Measurements from ENCODE around the gene RFX5.
A peak's percentile ranks its signal among the peaks of the same experiment; 100 is the strongest.
"Not testable (repeated sequence)": the region's sequence is repeated elsewhere in the genome, so short reads cannot be mapped to it uniquely, and the experiment has no call there.

RFX5 gene

GRCh38 chr1:151362308-151363155 lies 15.5 kb upstream of the RFX5 start:
- DNase-seq (ENCODE audit: low spot score) = no peak

GRCh38 chr1:151361883-151362282 lies 14.8 kb upstream of the RFX5 start:
- no peak for DNase-seq (ENCODE audit: low spot score)

- no peak for DNase-seq (ENCODE audit: low spot score)
Measured at GRCh38 chr1:151356696-151357095, 9.6 kb upstream of the RFX5 start.

GRCh38 chr1:151352021-151352718 lies 5.1 kb upstream of the RFX5 start:
- DNase-seq (ENCODE audit: low spot score) = no peak

- not testable (repeated sequence) for DNase-seq (ENCODE audit: low spot score)
Measured at GRCh38 chr1:151350323-151350722, 3.3 kb upstream of the RFX5 start.

GRCh38 chr1:151347523-151348246 lies 633 bp upstream of the RFX5 start:
- no peak for DNase-seq (ENCODE audit: low spot score)

GRCh38 chr1:151346082-151346768 lies 827 bp downstream of the RFX5 start:
- DNase-seq (ENCODE audit: low spot score) = no peak

- no peak for DNase-seq (ENCODE audit: low spot score)
Measured at GRCh38 chr1:151344291-151344690, 2.8 kb downstream of the RFX5 start.

- DNase-seq (ENCODE audit: low spot score) = no peak
Measured at GRCh38 chr1:151343587-151343986, 3.5 kb downstream of the RFX5 start.

GRCh38 chr1:151342569-151342968 lies 4.5 kb downstream of the RFX5 start:
- no peak for DNase-seq (ENCODE audit: low spot score)

- no peak for DNase-seq (ENCODE audit: low spot score)
Measured at GRCh38 chr1:151342021-151342420, 5.0 kb downstream of the RFX5 start.

- DNase-seq (ENCODE audit: low spot score) = peak; percentile 79
Measured at GRCh38 chr1:151340870-151341754, 5.9 kb downstream of the RFX5 start.

- DNase-seq (ENCODE audit: low spot score) = no peak
Measured at GRCh38 chr1:151336556-151336955, 10.5 kb downstream of the RFX5 start.

GRCh38 chr1:151334822-151335221 lies 12.2 kb downstream of the RFX5 start:
- no peak for DNase-seq (ENCODE audit: low spot score)

GRCh38 chr1:151327903-151328674 lies 19.0 kb downstream of the RFX5 start:
- no peak for DNase-seq (ENCODE audit: low spot score)

GRCh38 chr1:151327223-151327902 lies 19.7 kb downstream of the RFX5 start, which contains the start of gene PI4KB:
TSS of gene PI4KB (minus strand) at chr1:151327416. CDS start at chr1:151316481, 10,935 bp downstream.
- peak; percentile 97 for DNase-seq (ENCODE audit: low spot score)

- DNase-seq (ENCODE audit: low spot score) = peak; percentile 71
Measured at GRCh38 chr1:151326619-151327222, 20.3 kb downstream of the RFX5 start.

- DNase-seq (ENCODE audit: low spot score) = no peak
Measured at GRCh38 chr1:151325646-151326429, 21.2 kb downstream of the RFX5 start.
